ENCODE data around the gene DAP.

Gene DAP

GRCh38 chr5:10629682-10630081, 131.4 kb downstream of the DAP start:
- DNase-seq (ENCODE audit: low read depth): no peak
- TF ChIP-seq CTCF (IDR thresholded peaks at IDR 0.05; ENCODE audit: insufficient read depth, low read depth, low read length, missing control alignments): no peak
- H3K4me3 ChIP-seq (ENCODE audit: low read depth, low read length): no peak overlapping the region

Measured in GM12865 (cell line).